ENCODE data around the gene PDCD2L. TPM values are rescaled to one million over a fixed set of nuclear protein-coding genes. Genes with fewer than 3 reads are reported as not detected.

PDCD2L gene
- polyA plus RNA-seq, 1 of the 3 experiments (the other 2 are of a cell fraction) = 20.8 TPM

- Histone ChIP-seq H3K36me3 (replicated peaks in 1 of 2; ENCODE audit: control insufficient read depth in 1 of 2, insufficient read depth in 2 of 2, low read length in 1 of 2) (peaks cover 0 to 64% of the 10 kb centered on the region in 2 experiments), H3K9me3 (no peaks in the 10 kb centered on the region), H3K79me2 (ENCODE audit: insufficient read depth) (no peaks in the 10 kb centered on the region), H3K9me2 (no peaks in the 10 kb centered on the region), H3K4me2 (no peak overlapping the region), H3K4me3 (ENCODE audit: low read depth in 2 of 2, low read length in 1 of 2) (no peak overlapping the region), H3K4me1 (ENCODE audit: control insufficient read depth in 1 of 2, insufficient read depth in 2 of 2, low read depth in 1 of 2, low read length in 1 of 2) (no peaks in the 10 kb centered on the region), H2AFZ (ENCODE audit: low read depth) (no peak overlapping the region), H4K20me1 (ENCODE audit: insufficient read depth) (no peaks in the 10 kb centered on the region), H3K27ac (ENCODE audit: low read depth in 2 of 2, low read length in 1 of 2) (no peak overlapping the region), H3K27me3 (ENCODE audit: insufficient read depth) (no peaks in the 10 kb centered on the region), H3F3A (replicated peaks; ENCODE audit: insufficient read depth) (no peaks in the 10 kb centered on the region), H3K9ac (no peak overlapping the region)
- no peak for DNase-seq
- POLR2A ChIA-PET = no interaction called here
- 90% methylated on average over 9 of the region's 14 CpGs for WGBS (ENCODE audit: low lambda C conversion rate)
- CTCF ChIA-PET = interaction anchor here (1.3 kb wide), 1 partner anchor 36 kb away, joined by 4 read pairs; no protein-coding TSS in a partner anchor
- no peak for TF ChIP-seq RFX5 (IDR thresholded peaks at IDR 0.05; ENCODE audit: low read length)
- no peak for TF ChIP-seq MAX (IDR thresholded peaks at IDR 0.05; ENCODE audit: low read depth)
- no peak for TF ChIP-seq RAD21 (IDR thresholded peaks at IDR 0.05; ENCODE audit: low read length)
- TF ChIP-seq TCF12 (IDR thresholded peaks at IDR 0.05) = no peak
- TF ChIP-seq SMC3 (IDR thresholded peaks at IDR 0.05; ENCODE audit: low read depth, low read length) = no peak
- no peak for TF ChIP-seq YY1 (IDR thresholded peaks at IDR 0.05; ENCODE audit: low read depth)
- TF ChIP-seq FOXM1 (IDR thresholded peaks at IDR 0.05; ENCODE audit: low read depth) = no peak
- no peak for TF ChIP-seq MEF2A (IDR thresholded peaks at IDR 0.05; ENCODE audit: borderline replicate concordance, low read depth)
- no peak for TF ChIP-seq CTCF (IDR thresholded peaks at IDR 0.05)
- no peak for TF ChIP-seq RXRA (IDR thresholded peaks at IDR 0.05; ENCODE audit: borderline replicate concordance, low read depth)
- TF ChIP-seq NFIC (IDR thresholded peaks at IDR 0.05; ENCODE audit: borderline replicate concordance) = no peak
- no peak for TF ChIP-seq GABPA (IDR thresholded peaks at IDR 0.05; ENCODE audit: low read depth)
- TF ChIP-seq MXI1 (IDR thresholded peaks at IDR 0.05; ENCODE audit: low read depth, low read length) = no peak
- no peak for TF ChIP-seq ELF1 (IDR thresholded peaks at IDR 0.05)
- no peak for TF ChIP-seq TAF1 (IDR thresholded peaks at IDR 0.05; ENCODE audit: borderline replicate concordance, low read depth, low read length)
- no peak for TF ChIP-seq RCOR1 (IDR thresholded peaks at IDR 0.05; ENCODE audit: low read length)
- TF ChIP-seq FOXJ3 (CRISPR knock-in tag; IDR thresholded peaks at IDR 0.05) = no peak
These were observed 10.6 kb upstream of the PDCD2L start for GRCh38 chr19:34393629-34394028.

DNA sequence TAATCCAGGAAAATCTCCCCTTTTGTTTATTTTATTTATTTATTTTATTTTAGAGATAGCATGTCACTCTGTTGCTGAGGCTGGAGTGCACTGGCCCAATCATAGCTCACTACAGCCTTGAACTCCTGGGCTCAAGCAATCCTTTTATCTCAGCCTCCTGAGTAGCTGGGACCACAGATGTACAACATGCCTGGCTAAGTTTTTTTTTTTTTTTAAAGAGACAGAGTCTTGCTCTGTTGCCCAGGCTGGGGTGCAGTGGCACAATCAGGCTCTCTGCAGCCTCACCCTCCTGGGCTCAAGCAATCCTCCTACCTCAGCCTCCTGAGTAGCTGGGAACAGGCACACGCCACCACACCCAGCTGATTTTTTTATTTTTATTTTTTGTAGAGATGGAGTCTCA, 6.3 kb upstream of the PDCD2L start:
- CTCF ChIA-PET = interaction anchor here (1.7 kb wide), 1 partner anchor 32 kb away, joined by 4 read pairs; no protein-coding TSS in a partner anchor
- no peak overlapping the region for H2AFZ ChIP-seq (ENCODE audit: low read depth)
- 100% methylated on average over 1 of the region's 1 CpG for WGBS (ENCODE audit: low lambda C conversion rate)
- H3K27me3 ChIP-seq (ENCODE audit: insufficient read depth) = no peaks in the 10 kb centered on the region
- no peak overlapping the region for H3K4me2 ChIP-seq
- H3K4me1 ChIP-seq (ENCODE audit: control insufficient read depth in 1 of 2, insufficient read depth in 2 of 2, low read depth in 1 of 2, low read length in 1 of 2) = no peaks in the 10 kb centered on the region
- H3K4me3 ChIP-seq (ENCODE audit: low read depth in 2 of 2, low read length in 1 of 2) = no peak overlapping the region
- H3K9me2 ChIP-seq = no peaks in the 10 kb centered on the region
- no peak overlapping the region for H3K9ac ChIP-seq
- peaks cover 4 to 42% of the 10 kb centered on the region in 2 experiments for H3K36me3 ChIP-seq (replicated peaks in 1 of 2; ENCODE audit: control insufficient read depth in 1 of 2, insufficient read depth in 2 of 2, low read length in 1 of 2)
- no peaks in the 10 kb centered on the region for H3K9me3 ChIP-seq
- no peaks in the 10 kb centered on the region for H3K79me2 ChIP-seq (ENCODE audit: insufficient read depth)
- peaks cover 9% of the 10 kb centered on the region for H3F3A ChIP-seq (replicated peaks; ENCODE audit: insufficient read depth)
- H3K27ac ChIP-seq (ENCODE audit: low read depth in 2 of 2, low read length in 1 of 2) = no peak overlapping the region
- POLR2A ChIA-PET = no interaction called here
- no peaks in the 10 kb centered on the region for H4K20me1 ChIP-seq (ENCODE audit: insufficient read depth)
- DNase-seq = no peak
- TF ChIP-seq MAX (IDR thresholded peaks at IDR 0.05; ENCODE audit: low read depth) (no peak), RCOR1 (IDR thresholded peaks at IDR 0.05; ENCODE audit: low read length) (no peak), MXI1 (IDR thresholded peaks at IDR 0.05; ENCODE audit: low read depth, low read length) (no peak), SIN3A (IDR thresholded peaks at IDR 0.05; ENCODE audit: borderline replicate concordance, low read depth, low read length) (no peak), RFX5 (IDR thresholded peaks at IDR 0.05; ENCODE audit: low read length) (no peak), TEAD4 (IDR thresholded peaks at IDR 0.05; ENCODE audit: borderline replicate concordance, insufficient read depth) (no peak), FOSL2 (IDR thresholded peaks at IDR 0.05; ENCODE audit: borderline replicate concordance, low read depth) (no peak), FOXM1 (IDR thresholded peaks at IDR 0.05; ENCODE audit: low read depth) (no peak), YY1 (IDR thresholded peaks at IDR 0.05; ENCODE audit: low read depth) (no peak), ELF1 (IDR thresholded peaks at IDR 0.05) (no peak), CHD2 (IDR thresholded peaks at IDR 0.05; ENCODE audit: low read length, partially characterized antibody) (no peak), ZBTB33 (IDR thresholded peaks at IDR 0.05; ENCODE audit: borderline replicate concordance, low read depth) (no peak), TCF12 (IDR thresholded peaks at IDR 0.05) (no peak)
- TF ChIP-seq, protein P1, sequence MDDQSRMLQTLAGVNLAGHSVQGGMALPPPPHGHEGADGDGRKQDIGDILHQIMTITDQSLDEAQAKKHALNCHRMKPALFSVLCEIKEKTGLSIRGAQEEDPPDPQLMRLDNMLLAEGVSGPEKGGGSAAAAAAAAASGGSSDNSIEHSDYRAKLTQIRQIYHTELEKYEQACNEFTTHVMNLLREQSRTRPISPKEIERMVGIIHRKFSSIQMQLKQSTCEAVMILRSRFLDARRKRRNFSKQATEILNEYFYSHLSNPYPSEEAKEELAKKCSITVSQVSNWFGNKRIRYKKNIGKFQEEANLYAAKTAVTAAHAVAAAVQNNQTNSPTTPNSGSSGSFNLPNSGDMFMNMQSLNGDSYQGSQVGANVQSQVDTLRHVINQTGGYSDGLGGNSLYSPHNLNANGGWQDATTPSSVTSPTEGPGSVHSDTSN (IDR thresholded peaks at IDR 0.05) = no peak

Measured in SK-N-SH (cell line).